HEK293 (cell line): Measurements from ENCODE around the gene HIKESHI.

Experiments
- CTCF ChIA-PET: fragments of 350-600 bp; formaldehyde crosslinking; extraction: SDS; loops from one replicate; lab custom pipeline; 2021; ENCODE audit warnings: antibody characterized with exemption; lab: Yijun Ruan, JAX
- POLR2A ChIA-PET: fragments of 300-600 bp; formaldehyde crosslinking; extraction: SDS; loops from one replicate; lab custom pipeline; 2020; ENCODE audit warnings: antibody characterized with exemption, inconsistent platforms; lab: Yijun Ruan, JAX
- H3K27ac ChIP-seq: fragments of 200-500 bp; sonication (Bioruptor generic); 2 replicates; pipeline ENCODE4 v1.5.1; 2014; ENCODE audit warnings: low read depth, low read length, control low read depth, inconsistent platforms; ENCODE audit errors: extremely low read depth
- H3K36me3 ChIP-seq, 2 experiments: fragments of 200-500 bp in 1 of 2; sonication (Bioruptor generic) in 1 of 2; 1 replicate in 1 of 2; 2 replicates in 1 of 2; pipeline ENCODE4 v1.5.1; 2014 to 2017; ENCODE audit warnings: inconsistent platforms in 2 of 2, low read length in 2 of 2; ENCODE audit not compliant: control insufficient read depth in 2 of 2, insufficient read depth in 1 of 2
- H3K4me1 ChIP-seq: fragments of 200-500 bp; sonication (Bioruptor generic); 2 replicates; pipeline ENCODE4 v1.5.1; 2014; ENCODE audit warnings: mild to moderate bottlenecking, low read length, inconsistent platforms; ENCODE audit not compliant: control insufficient read depth, insufficient read depth
- H3K4me3 ChIP-seq: 2 replicates; pipeline ENCODE4 v1.5.1; 2011; ENCODE audit warnings: low read depth, mild to moderate bottlenecking, control low read depth, low read length, moderate library complexity
- H3K9me3 ChIP-seq: fragments of 200-500 bp; sonication (Bioruptor generic); 2 replicates; pipeline ENCODE4 v1.5.1; 2014; ENCODE audit warnings: low read depth, low read length, inconsistent platforms; ENCODE audit not compliant: control insufficient read depth, insufficient read depth
- HOXA7 ChIP-seq: sonication (generic); formaldehyde crosslinking; IDR thresholded peaks from 2 replicates; pipeline ENCODE4 v1.8.1; 2022; ENCODE audit warnings: missing genetic modification reagents, borderline replicate concordance
- HOXD13 ChIP-seq: sonication (generic); formaldehyde crosslinking; IDR thresholded peaks from 2 replicates; pipeline ENCODE4 v1.8.0; 2022; ENCODE audit warnings: missing genetic modification reagents, borderline replicate concordance
- MEIS1 ChIP-seq: sonication (generic); formaldehyde crosslinking; IDR thresholded peaks from 2 replicates; pipeline ENCODE4 v1.8.1; 2022; ENCODE audit warnings: missing genetic modification reagents, mild to moderate bottlenecking, borderline replicate concordance
- RBAK ChIP-seq: fragments of 450-650 bp; formaldehyde crosslinking; IDR thresholded peaks from 2 replicates; pipeline ENCODE4 v1.5.1; 2016; ENCODE audit warnings: missing biosample characterization, missing genetic modification characterization
- SCRT2 ChIP-seq: fragments of 450-650 bp; formaldehyde crosslinking; IDR thresholded peaks from 2 replicates; pipeline ENCODE4 v1.5.1; 2016; ENCODE audit warnings: missing biosample characterization, missing genetic modification characterization
- SETDB1 ChIP-seq: IDR thresholded peaks from one replicate; pipeline ENCODE4 v1.6.1; 2017; ENCODE audit warnings: mild to moderate bottlenecking, low read length, moderate library complexity, mixed read lengths; ENCODE audit not compliant: insufficient read length
- SP7 ChIP-seq: fragments of 450-650 bp; formaldehyde crosslinking; IDR thresholded peaks from 2 replicates; pipeline ENCODE4 v1.5.1; 2016; ENCODE audit warnings: missing biosample characterization, missing genetic modification characterization
- YY1 ChIP-seq: fragments of 450-650 bp; formaldehyde crosslinking; IDR thresholded peaks from 2 replicates; pipeline ENCODE4 v1.5.1; 2018; ENCODE audit warnings: missing biosample characterization, missing genetic modification characterization
- YY2 ChIP-seq: fragments of 450-650 bp; formaldehyde crosslinking; IDR thresholded peaks from 2 replicates; pipeline ENCODE4 v1.5.1; 2016; ENCODE audit warnings: missing biosample characterization, missing genetic modification characterization
- ZBTB17 ChIP-seq: fragments of 450-650 bp; formaldehyde crosslinking; IDR thresholded peaks from 2 replicates; pipeline ENCODE4 v1.5.1; 2016; ENCODE audit warnings: missing biosample characterization, missing genetic modification characterization
- ZNF132 ChIP-seq: fragments of 450-650 bp; formaldehyde crosslinking; IDR thresholded peaks from 2 replicates; pipeline ENCODE4 v1.5.1; 2017; ENCODE audit warnings: missing biosample characterization, missing genetic modification characterization, borderline replicate concordance
- ZNF324 ChIP-seq: fragments of 450-650 bp; formaldehyde crosslinking; IDR thresholded peaks from 2 replicates; pipeline ENCODE4 v1.5.1; 2016; ENCODE audit warnings: missing biosample characterization, missing genetic modification characterization
- ZNF341 ChIP-seq: fragments of 450-650 bp; formaldehyde crosslinking; IDR thresholded peaks from 2 replicates; pipeline ENCODE4; 2016; ENCODE audit warnings: low read depth, missing biosample characterization, missing genetic modification characterization
- ZNF549 ChIP-seq: fragments of 450-650 bp; IDR thresholded peaks from 2 replicates; pipeline ENCODE4 v1.5.1; 2018; ENCODE audit warnings: missing biosample characterization, missing genetic modification characterization, mild to moderate bottlenecking, inconsistent platforms, moderate library complexity
- ZNF561 ChIP-seq: fragments of 450-650 bp; IDR thresholded peaks from 2 replicates; pipeline ENCODE4 v1.5.1; 2018; ENCODE audit warnings: missing biosample characterization, missing genetic modification characterization, borderline replicate concordance
- ZNF585B ChIP-seq: fragments of 450-650 bp; formaldehyde crosslinking; IDR thresholded peaks from 2 replicates; pipeline ENCODE4 v1.5.1; 2016; ENCODE audit warnings: missing biosample characterization, missing genetic modification characterization
- ZNF670 ChIP-seq: fragments of 450-650 bp; formaldehyde crosslinking; IDR thresholded peaks from 2 replicates; pipeline ENCODE4 v1.5.1; 2016; ENCODE audit warnings: missing biosample characterization, missing genetic modification characterization, low read depth
- TF ChIP-seq, protein P1 (sequence below): fragments of 450-650 bp; formaldehyde crosslinking; IDR thresholded peaks from 2 replicates; pipeline ENCODE4 v1.5.1; 2016; ENCODE audit warnings: missing biosample characterization, missing genetic modification characterization
- TF ChIP-seq, protein P2 (sequence below): fragments of 450-650 bp; formaldehyde crosslinking; IDR thresholded peaks from 2 replicates; pipeline ENCODE4 v1.5.1; 2016; ENCODE audit warnings: missing biosample characterization, missing genetic modification characterization, borderline replicate concordance
- TF ChIP-seq, protein P3 (sequence below): fragments of 450-650 bp; formaldehyde crosslinking; IDR thresholded peaks from 2 replicates; pipeline ENCODE4 v1.5.1; 2016; ENCODE audit warnings: missing biosample characterization, missing genetic modification characterization
- TF ChIP-seq, protein P4 (sequence below): fragments of 450-650 bp; formaldehyde crosslinking; IDR thresholded peaks from 2 replicates; pipeline ENCODE4 v1.5.1; 2017; ENCODE audit warnings: missing biosample characterization, missing genetic modification characterization
- TF ChIP-seq, protein P5 (sequence below): fragments of 450-650 bp; formaldehyde crosslinking; conservative IDR thresholded peaks from 2 replicates; pipeline ENCODE4 v1.5.1; 2016; ENCODE audit warnings: low read depth, missing biosample characterization, missing genetic modification characterization
- TF ChIP-seq, protein P6 (sequence below): fragments of 450-650 bp; formaldehyde crosslinking; IDR thresholded peaks from 2 replicates; pipeline ENCODE4 v1.5.1; 2016; ENCODE audit warnings: missing biosample characterization, missing genetic modification characterization

HIKESHI gene, protein sequence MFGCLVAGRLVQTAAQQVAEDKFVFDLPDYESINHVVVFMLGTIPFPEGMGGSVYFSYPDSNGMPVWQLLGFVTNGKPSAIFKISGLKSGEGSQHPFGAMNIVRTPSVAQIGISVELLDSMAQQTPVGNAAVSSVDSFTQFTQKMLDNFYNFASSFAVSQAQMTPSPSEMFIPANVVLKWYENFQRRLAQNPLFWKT

DNA sequence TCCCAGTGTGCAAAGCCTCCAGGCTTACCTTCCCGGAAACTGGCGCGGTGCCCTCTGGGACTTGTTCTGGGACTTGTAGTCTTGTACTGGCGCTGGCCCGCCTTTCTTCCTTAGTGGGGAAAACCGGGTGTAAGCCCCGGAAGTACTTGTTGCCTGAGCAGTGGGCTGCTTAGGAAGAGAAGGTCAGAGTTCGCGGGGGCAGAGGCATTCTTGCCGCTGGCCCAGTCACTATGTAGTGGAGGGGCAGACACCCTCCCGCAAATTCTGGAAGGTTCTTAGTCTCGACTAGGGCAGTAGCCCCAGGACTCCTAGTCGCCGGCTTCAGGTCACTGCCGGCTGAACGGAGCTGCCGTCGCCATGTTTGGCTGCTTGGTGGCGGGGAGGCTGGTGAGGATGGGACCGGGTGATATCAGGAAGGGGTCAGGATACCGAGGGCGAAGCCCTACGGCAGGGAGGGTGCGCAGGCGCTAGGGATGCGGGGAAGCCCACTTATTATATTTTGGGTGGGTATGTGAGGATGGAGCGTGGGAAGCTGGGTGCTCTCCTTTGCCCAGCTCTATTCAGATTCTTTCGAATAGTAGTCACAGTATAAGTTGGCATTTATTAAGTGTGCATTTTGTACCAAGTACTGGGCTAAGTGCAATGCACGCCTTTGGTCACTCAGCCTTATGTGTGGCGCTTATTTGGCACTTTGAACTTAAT, at the start of gene HIKESHI:
Gene HIKESHI (plus strand): TSS at position 149 of the 702 bp plus-strand sequence. CDS start 209 bp downstream, at position 358.
- ChIA-PET CTCF (interaction anchor here (0.5 to 1.9 kb wide), 2 partner anchors 10 to 27 kb away, joined by 3 to 6 read pairs; no protein-coding TSS in a partner anchor), POLR2A (interaction anchor here (0.8 to 1.0 kb wide), 2 partner anchors 17 to 57 kb away, joined by 3 to 4 read pairs; no protein-coding TSS in a partner anchor)
- Histone ChIP-seq H3K9me3 (no peaks in the 10 kb centered on the region), H3K4me3 (peak within 1 kb of the TSS; percentile 92), H3K27ac (peak within 1 kb of the TSS; percentile 64), H3K4me1 (no peaks in the 10 kb centered on the region; the same call in 1 of the 2 replicates), H3K36me3 (peaks cover 0 to 5% of the 10 kb centered on the region in 2 experiments; a peak in 2 of 3 replicates)
- TF ChIP-seq HOXD13 (CRISPR knock-in tag) (no peak), MEIS1 (CRISPR knock-in tag) (no peak), SETDB1 (no peak), ZNF132 (tag by site-specific recombination) (no peak), ZBTB17 (tag by site-specific recombination) (peak; percentile 86), YY1 (tag by site-specific recombination) (peak; percentile 76), SP7 (tag by site-specific recombination) (0 out of 2 replicates have a peak, but pooled peaks have one; percentile 40), ZNF549 (tag by site-specific recombination) (no peak), ZNF341 (peak; percentile 14; the same call in 1 of the 2 replicates), ZNF561 (tag by site-specific recombination) (peak; percentile 67; the same call in 1 of the 2 replicates), ZNF585B (tag by site-specific recombination) (no peak), ZNF324 (tag by site-specific recombination) (0 out of 2 replicates have a peak, but pooled peaks have one; percentile 33), SCRT2 (tag by site-specific recombination) (peak; percentile 97), ZNF670 (no peak), YY2 (peak; percentile 67; the same call in 1 of the 2 replicates), HOXA7 (CRISPR knock-in tag) (no peak), RBAK (tag by site-specific recombination) (no peak)
- TF ChIP-seq, protein P1, sequence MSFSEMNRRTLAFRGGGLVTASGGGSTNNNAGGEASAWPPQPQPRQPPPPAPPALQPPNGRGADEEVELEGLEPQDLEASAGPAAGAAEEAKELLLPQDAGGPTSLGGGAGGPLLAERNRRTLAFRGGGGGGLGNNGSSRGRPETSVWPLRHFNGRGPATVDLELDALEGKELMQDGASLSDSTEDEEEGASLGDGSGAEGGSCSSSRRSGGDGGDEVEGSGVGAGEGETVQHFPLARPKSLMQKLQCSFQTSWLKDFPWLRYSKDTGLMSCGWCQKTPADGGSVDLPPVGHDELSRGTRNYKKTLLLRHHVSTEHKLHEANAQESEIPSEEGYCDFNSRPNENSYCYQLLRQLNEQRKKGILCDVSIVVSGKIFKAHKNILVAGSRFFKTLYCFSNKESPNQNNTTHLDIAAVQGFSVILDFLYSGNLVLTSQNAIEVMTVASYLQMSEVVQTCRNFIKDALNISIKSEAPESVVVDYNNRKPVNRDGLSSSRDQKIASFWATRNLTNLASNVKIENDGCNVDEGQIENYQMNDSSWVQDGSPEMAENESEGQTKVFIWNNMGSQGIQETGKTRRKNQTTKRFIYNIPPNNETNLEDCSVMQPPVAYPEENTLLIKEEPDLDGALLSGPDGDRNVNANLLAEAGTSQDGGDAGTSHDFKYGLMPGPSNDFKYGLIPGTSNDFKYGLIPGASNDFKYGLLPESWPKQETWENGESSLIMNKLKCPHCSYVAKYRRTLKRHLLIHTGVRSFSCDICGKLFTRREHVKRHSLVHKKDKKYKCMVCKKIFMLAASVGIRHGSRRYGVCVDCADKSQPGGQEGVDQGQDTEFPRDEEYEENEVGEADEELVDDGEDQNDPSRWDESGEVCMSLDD, result no peak
- TF ChIP-seq, protein P2, sequence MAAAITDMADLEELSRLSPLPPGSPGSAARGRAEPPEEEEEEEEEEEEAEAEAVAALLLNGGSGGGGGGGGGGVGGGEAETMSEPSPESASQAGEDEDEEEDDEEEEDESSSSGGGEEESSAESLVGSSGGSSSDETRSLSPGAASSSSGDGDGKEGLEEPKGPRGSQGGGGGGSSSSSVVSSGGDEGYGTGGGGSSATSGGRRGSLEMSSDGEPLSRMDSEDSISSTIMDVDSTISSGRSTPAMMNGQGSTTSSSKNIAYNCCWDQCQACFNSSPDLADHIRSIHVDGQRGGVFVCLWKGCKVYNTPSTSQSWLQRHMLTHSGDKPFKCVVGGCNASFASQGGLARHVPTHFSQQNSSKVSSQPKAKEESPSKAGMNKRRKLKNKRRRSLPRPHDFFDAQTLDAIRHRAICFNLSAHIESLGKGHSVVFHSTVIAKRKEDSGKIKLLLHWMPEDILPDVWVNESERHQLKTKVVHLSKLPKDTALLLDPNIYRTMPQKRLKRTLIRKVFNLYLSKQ (tag by site-specific recombination), result no peak
- TF ChIP-seq, protein P3, sequence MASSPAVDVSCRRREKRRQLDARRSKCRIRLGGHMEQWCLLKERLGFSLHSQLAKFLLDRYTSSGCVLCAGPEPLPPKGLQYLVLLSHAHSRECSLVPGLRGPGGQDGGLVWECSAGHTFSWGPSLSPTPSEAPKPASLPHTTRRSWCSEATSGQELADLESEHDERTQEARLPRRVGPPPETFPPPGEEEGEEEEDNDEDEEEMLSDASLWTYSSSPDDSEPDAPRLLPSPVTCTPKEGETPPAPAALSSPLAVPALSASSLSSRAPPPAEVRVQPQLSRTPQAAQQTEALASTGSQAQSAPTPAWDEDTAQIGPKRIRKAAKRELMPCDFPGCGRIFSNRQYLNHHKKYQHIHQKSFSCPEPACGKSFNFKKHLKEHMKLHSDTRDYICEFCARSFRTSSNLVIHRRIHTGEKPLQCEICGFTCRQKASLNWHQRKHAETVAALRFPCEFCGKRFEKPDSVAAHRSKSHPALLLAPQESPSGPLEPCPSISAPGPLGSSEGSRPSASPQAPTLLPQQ (tag by site-specific recombination), result peak; percentile 61
- TF ChIP-seq, protein P4, sequence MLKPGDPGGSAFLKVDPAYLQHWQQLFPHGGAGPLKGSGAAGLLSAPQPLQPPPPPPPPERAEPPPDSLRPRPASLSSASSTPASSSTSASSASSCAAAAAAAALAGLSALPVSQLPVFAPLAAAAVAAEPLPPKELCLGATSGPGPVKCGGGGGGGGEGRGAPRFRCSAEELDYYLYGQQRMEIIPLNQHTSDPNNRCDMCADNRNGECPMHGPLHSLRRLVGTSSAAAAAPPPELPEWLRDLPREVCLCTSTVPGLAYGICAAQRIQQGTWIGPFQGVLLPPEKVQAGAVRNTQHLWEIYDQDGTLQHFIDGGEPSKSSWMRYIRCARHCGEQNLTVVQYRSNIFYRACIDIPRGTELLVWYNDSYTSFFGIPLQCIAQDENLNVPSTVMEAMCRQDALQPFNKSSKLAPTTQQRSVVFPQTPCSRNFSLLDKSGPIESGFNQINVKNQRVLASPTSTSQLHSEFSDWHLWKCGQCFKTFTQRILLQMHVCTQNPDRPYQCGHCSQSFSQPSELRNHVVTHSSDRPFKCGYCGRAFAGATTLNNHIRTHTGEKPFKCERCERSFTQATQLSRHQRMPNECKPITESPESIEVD, result no peak
- TF ChIP-seq, protein P5, sequence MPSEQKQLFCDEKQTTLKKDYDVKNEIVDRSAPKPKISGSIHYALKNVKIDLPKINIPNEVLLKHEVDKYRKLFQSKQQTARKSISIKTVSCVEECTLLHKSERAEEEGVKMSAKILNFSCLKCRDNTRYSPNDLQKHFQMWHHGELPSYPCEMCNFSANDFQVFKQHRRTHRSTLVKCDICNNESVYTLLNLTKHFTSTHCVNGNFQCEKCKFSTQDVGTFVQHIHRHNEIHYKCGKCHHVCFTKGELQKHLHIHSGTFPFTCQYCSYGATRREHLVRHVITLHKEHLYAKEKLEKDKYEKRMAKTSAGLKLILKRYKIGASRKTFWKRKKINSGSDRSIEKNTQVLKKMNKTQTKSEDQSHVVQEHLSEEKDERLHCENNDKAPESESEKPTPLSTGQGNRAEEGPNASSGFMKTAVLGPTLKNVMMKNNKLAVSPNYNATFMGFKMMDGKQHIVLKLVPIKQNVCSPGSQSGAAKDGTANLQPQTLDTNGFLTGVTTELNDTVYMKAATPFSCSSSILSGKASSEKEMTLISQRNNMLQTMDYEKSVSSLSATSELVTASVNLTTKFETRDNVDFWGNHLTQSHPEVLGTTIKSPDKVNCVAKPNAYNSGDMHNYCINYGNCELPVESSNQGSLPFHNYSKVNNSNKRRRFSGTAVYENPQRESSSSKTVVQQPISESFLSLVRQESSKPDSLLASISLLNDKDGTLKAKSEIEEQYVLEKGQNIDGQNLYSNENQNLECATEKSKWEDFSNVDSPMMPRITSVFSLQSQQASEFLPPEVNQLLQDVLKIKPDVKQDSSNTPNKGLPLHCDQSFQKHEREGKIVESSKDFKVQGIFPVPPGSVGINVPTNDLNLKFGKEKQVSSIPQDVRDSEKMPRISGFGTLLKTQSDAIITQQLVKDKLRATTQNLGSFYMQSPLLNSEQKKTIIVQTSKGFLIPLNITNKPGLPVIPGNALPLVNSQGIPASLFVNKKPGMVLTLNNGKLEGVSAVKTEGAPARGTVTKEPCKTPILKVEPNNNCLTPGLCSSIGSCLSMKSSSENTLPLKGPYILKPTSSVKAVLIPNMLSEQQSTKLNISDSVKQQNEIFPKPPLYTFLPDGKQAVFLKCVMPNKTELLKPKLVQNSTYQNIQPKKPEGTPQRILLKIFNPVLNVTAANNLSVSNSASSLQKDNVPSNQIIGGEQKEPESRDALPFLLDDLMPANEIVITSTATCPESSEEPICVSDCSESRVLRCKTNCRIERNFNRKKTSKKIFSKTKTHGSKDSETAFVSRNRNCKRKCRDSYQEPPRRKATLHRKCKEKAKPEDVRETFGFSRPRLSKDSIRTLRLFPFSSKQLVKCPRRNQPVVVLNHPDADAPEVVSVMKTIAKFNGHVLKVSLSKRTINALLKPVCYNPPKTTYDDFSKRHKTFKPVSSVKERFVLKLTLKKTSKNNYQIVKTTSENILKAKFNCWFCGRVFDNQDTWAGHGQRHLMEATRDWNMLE (tag by site-specific recombination), result peak; percentile 99
- TF ChIP-seq, protein P6, sequence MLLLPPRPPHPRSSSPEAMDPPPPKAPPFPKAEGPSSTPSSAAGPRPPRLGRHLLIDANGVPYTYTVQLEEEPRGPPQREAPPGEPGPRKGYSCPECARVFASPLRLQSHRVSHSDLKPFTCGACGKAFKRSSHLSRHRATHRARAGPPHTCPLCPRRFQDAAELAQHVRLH, result peak; percentile 97
